ENCODE data around the gene LPP.

LPP gene

DNA sequence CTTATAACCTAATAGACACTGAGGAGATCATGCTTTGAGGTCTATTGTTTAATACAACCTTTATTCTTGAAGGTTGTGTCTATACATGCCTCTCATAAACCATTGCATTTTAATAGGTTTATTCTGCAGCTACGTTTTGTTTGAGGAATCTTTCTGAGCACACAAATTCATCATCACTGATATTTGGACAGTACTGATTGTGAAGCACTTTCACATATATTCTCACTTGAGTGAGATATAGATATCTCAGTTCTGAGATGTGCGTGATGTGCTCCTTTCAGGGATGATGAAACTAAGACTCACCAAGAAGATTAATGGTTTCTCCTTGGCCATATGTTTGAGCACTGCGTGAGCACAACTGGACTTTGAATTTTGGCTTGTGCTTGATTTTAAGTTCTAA is 374.4 kb downstream of the LPP start:
- ATAC-seq (ENCODE audit: insufficient read depth, low read depth) (no peak), DNase-seq (no peak)
- TF ChIP-seq CTCF (IDR thresholded peaks at IDR 0.05; ENCODE audit: borderline replicate concordance, extremely low read depth, low read length, poor library complexity, severe bottlenecking) (no peak), EZH2 (IDR thresholded peaks at IDR 0.05; ENCODE audit: borderline replicate concordance, low read depth, low read length, severe bottlenecking) (no peak)

DNA sequence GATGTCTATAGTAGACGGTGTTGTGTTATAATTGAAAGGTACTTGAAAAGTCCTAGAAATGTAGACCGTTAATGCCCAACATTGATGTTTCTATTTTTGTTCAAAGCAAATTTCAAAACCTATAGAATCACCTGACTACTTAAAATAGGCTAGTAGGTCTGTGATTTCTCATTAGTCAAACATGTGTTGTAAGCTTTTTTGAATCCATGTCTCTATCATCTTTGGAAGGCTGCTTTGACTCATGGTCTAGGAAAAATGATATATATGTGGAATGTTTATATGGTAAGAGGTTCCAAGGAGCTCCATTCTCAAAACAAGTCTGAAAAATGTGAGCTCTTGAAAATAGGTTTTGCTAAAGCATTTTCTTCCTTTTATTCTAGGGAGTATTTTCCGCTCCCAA is 375.3 kb downstream of the LPP start:
- ATAC-seq (ENCODE audit: insufficient read depth, low read depth) (no peak), DNase-seq (no peak)
- no peak overlapping the region for H3K27ac ChIP-seq (ENCODE audit: low read length)
- H3K4me1 ChIP-seq (ENCODE audit: insufficient read depth, low read length) = no peaks in the 10 kb centered on the region
- H3K79me2 ChIP-seq (ENCODE audit: insufficient read depth, low read length) = no peaks in the 10 kb centered on the region
- peaks cover 7% of the 10 kb centered on the region; the same call in 1 of the 2 replicates for H3K36me3 ChIP-seq (ENCODE audit: insufficient read depth, low read length)
- H3K4me3 ChIP-seq (ENCODE audit: low read depth in 1 of 2, low read length in 2 of 2) = no peak overlapping the region
- no peaks in the 10 kb centered on the region for H3K27me3 ChIP-seq (ENCODE audit: insufficient read depth, low read length, poor library complexity)
- H3K4me2 ChIP-seq (ENCODE audit: insufficient read depth, low read length) = no peak overlapping the region
- no peaks in the 10 kb centered on the region for H3K9me3 ChIP-seq (ENCODE audit: insufficient read depth, low read length, severe bottlenecking)
- TF ChIP-seq CTCF (IDR thresholded peaks at IDR 0.05; ENCODE audit: borderline replicate concordance, extremely low read depth, low read length, poor library complexity, severe bottlenecking) = no peak
- no peak for TF ChIP-seq EZH2 (IDR thresholded peaks at IDR 0.05; ENCODE audit: borderline replicate concordance, low read depth, low read length, severe bottlenecking)
- H4K20me1 ChIP-seq (ENCODE audit: insufficient read depth, low read length) = no peaks in the 10 kb centered on the region
- no peak overlapping the region for H2AFZ ChIP-seq (ENCODE audit: low read depth, low read length)
- no peak overlapping the region for H3K9ac ChIP-seq (ENCODE audit: low read depth, low read length)

More for the DNA sequence above, 374.4 kb downstream of the LPP start:
- Histone ChIP-seq H3K4me1 (ENCODE audit: insufficient read depth, low read length) (no peaks in the 10 kb centered on the region), H3K36me3 (ENCODE audit: insufficient read depth, low read length) (peaks cover 7% of the 10 kb centered on the region; the same call in 1 of the 2 replicates), H2AFZ (ENCODE audit: low read depth, low read length) (no peak overlapping the region), H3K9me3 (ENCODE audit: insufficient read depth, low read length, severe bottlenecking) (no peaks in the 10 kb centered on the region), H3K4me3 (ENCODE audit: low read depth in 1 of 2, low read length in 2 of 2) (no peak overlapping the region), H3K4me2 (ENCODE audit: insufficient read depth, low read length) (no peak overlapping the region), H3K27ac (ENCODE audit: low read length) (no peak overlapping the region), H3K27me3 (ENCODE audit: insufficient read depth, low read length, poor library complexity) (no peaks in the 10 kb centered on the region), H3K9ac (ENCODE audit: low read depth, low read length) (no peak overlapping the region), H4K20me1 (ENCODE audit: insufficient read depth, low read length) (no peaks in the 10 kb centered on the region), H3K79me2 (ENCODE audit: insufficient read depth, low read length) (no peaks in the 10 kb centered on the region)

DNA sequence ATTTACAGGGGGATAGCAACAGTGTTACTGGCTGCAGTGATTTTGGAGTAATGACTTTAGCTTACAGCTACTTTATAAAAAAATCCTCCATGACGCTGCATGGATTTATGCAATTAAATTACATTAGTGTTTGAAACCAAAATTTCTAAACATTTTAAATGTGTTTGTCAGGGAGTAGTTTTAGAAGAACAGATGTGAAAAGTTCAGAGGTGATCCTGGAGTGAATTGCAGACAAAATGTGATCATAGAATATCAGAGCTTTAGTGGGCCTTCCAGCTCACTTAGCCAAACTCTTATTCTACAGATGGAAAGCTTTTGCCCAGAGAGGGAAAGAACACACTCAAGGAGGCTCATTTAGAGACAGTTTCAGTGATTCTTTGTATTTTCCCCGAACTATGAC is 376.3 kb downstream of the LPP start:
- Histone ChIP-seq H3K9me3 (ENCODE audit: insufficient read depth, low read length, severe bottlenecking) (no peaks in the 10 kb centered on the region), H3K36me3 (ENCODE audit: insufficient read depth, low read length) (peaks cover 3% of the 10 kb centered on the region; the same call in 1 of the 2 replicates), H3K27ac (ENCODE audit: low read length) (no peak overlapping the region), H3K27me3 (ENCODE audit: insufficient read depth, low read length, poor library complexity) (no peaks in the 10 kb centered on the region), H3K4me3 (ENCODE audit: low read depth in 1 of 2, low read length in 2 of 2) (no peak overlapping the region), H3K79me2 (ENCODE audit: insufficient read depth, low read length) (no peaks in the 10 kb centered on the region), H4K20me1 (ENCODE audit: insufficient read depth, low read length) (no peaks in the 10 kb centered on the region), H2AFZ (ENCODE audit: low read depth, low read length) (no peak overlapping the region), H3K9ac (ENCODE audit: low read depth, low read length) (no peak overlapping the region), H3K4me2 (ENCODE audit: insufficient read depth, low read length) (no peak overlapping the region), H3K4me1 (ENCODE audit: insufficient read depth, low read length) (no peaks in the 10 kb centered on the region)
- ATAC-seq (ENCODE audit: insufficient read depth, low read depth) = no peak
- TF ChIP-seq EZH2 (IDR thresholded peaks at IDR 0.05; ENCODE audit: borderline replicate concordance, low read depth, low read length, severe bottlenecking) (no peak), CTCF (IDR thresholded peaks at IDR 0.05; ENCODE audit: borderline replicate concordance, extremely low read depth, low read length, poor library complexity, severe bottlenecking) (no peak)
- no peak for DNase-seq

DNA sequence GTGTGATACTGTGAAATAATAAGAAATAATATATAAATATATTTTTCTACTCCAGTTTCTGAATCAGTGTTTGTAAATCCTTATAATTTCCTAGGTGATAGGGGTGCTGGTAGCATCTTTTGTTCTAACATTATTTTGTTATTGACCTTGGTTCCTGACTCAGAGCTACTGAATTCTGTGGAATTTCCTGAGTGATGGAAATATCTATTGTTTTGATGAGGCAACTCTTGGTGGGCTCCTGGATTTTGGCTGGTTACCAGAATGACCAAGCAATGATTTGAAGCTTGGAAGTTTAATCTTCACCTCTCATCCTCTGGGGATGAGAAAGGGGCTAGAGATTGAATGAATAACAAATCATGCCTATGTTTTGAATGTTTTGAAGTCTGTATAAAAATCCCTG is 377.3 kb downstream of the LPP start:
- H3K27me3 ChIP-seq (ENCODE audit: insufficient read depth, low read length, poor library complexity) = no peaks in the 10 kb centered on the region
- no peak overlapping the region for H3K4me3 ChIP-seq (ENCODE audit: low read depth in 1 of 2, low read length in 2 of 2)
- H3K9me3 ChIP-seq (ENCODE audit: insufficient read depth, low read length, severe bottlenecking) = no peaks in the 10 kb centered on the region
- ATAC-seq (ENCODE audit: insufficient read depth, low read depth) (no peak), DNase-seq (no peak)
- H3K79me2 ChIP-seq (ENCODE audit: insufficient read depth, low read length) = no peaks in the 10 kb centered on the region
- H3K9ac ChIP-seq (ENCODE audit: low read depth, low read length) = no peak overlapping the region
- peaks cover 3% of the 10 kb centered on the region; the same call in 1 of the 2 replicates for H3K36me3 ChIP-seq (ENCODE audit: insufficient read depth, low read length)
- no peaks in the 10 kb centered on the region for H4K20me1 ChIP-seq (ENCODE audit: insufficient read depth, low read length)
- H3K27ac ChIP-seq (ENCODE audit: low read length) = no peak overlapping the region
- H2AFZ ChIP-seq (ENCODE audit: low read depth, low read length) = no peak overlapping the region
- no peak for TF ChIP-seq EZH2 (IDR thresholded peaks at IDR 0.05; ENCODE audit: borderline replicate concordance, low read depth, low read length, severe bottlenecking)
- no peak for TF ChIP-seq CTCF (IDR thresholded peaks at IDR 0.05; ENCODE audit: borderline replicate concordance, extremely low read depth, low read length, poor library complexity, severe bottlenecking)
- H3K4me2 ChIP-seq (ENCODE audit: insufficient read depth, low read length) = no peak overlapping the region
- H3K4me1 ChIP-seq (ENCODE audit: insufficient read depth, low read length) = no peaks in the 10 kb centered on the region

All from DND-41 (cell line).